Activated CD4-positive, alpha-beta T cell treated with anti-CD3 and anti-CD28 coated beads, Interleukin-2, amount 50 U/mL, for 4 hours (primary cell): ENCODE data around the gene FGGY.

Source experiments
- DNase-seq, 2 experiments: peaks; one replicate each; pipeline ENCODE4 v3.0.0-alpha.2; 2020

The FGGY gene

GRCh38 chr1:59391212-59392179 lies 94.6 kb downstream of the FGGY start:
- no peak for DNase-seq

GRCh38 chr1:59393211-59394180 lies 96.6 kb downstream of the FGGY start:
- no peak for DNase-seq

- no peak for DNase-seq
These were observed 98.0 kb downstream of the FGGY start for GRCh38 chr1:59394706-59395425.

- no peak for DNase-seq
These were observed 99.5 kb downstream of the FGGY start for GRCh38 chr1:59396387-59396786.

GRCh38 chr1:59397139-59397858 lies 100.4 kb downstream of the FGGY start:
- no peak for DNase-seq

GRCh38 chr1:59399642-59400041 lies 102.7 kb downstream of the FGGY start:
- no peak for DNase-seq

GRCh38 chr1:59401581-59401980 lies 104.7 kb downstream of the FGGY start:
- no peak for DNase-seq

GRCh38 chr1:59404796-59405195 lies 107.9 kb downstream of the FGGY start:
- DNase-seq, result no peak

- DNase-seq, result no peak
These were observed 109.7 kb downstream of the FGGY start for GRCh38 chr1:59406437-59407164.

GRCh38 chr1:59408608-59409240 lies 111.8 kb downstream of the FGGY start:
- no peak for DNase-seq

- no peak for DNase-seq
These were observed 112.7 kb downstream of the FGGY start for GRCh38 chr1:59409549-59409948.

GRCh38 chr1:59409986-59410385 lies 113.1 kb downstream of the FGGY start:
- no peak for DNase-seq

- no peak for DNase-seq
These were observed 113.6 kb downstream of the FGGY start for GRCh38 chr1:59410457-59410856.

- no peak for DNase-seq
These were observed 114.3 kb downstream of the FGGY start for GRCh38 chr1:59411147-59411546.

- no peak for DNase-seq
These were observed 115.9 kb downstream of the FGGY start for GRCh38 chr1:59412718-59413326.

- no peak for DNase-seq
These were observed 116.4 kb downstream of the FGGY start for GRCh38 chr1:59413327-59413720.

- no peak for DNase-seq
These were observed 117.7 kb downstream of the FGGY start for GRCh38 chr1:59414406-59415133.

- no peak for DNase-seq
These were observed 118.5 kb downstream of the FGGY start for GRCh38 chr1:59415286-59415850.

- DNase-seq, result no peak
These were observed 119.0 kb downstream of the FGGY start for GRCh38 chr1:59415881-59416280.
